Epithelial cell of proximal tubule (primary cell): ENCODE measurements around the gene TCTN2. TPM values are rescaled to one million over a fixed set of nuclear protein-coding genes. Genes with fewer than 3 reads are reported as not detected.

Experiments used
- DNase-seq: peaks from one replicate; pipeline ENCODE4 v3.0.0-alpha.2; 2011; ENCODE audit warnings: low read depth
- H3K4me3 ChIP-seq: 2 replicates; pipeline ENCODE4 v1.5.1; 2011; ENCODE audit warnings: low read depth, mild to moderate bottlenecking, low read length
- CTCF ChIP-seq: conservative IDR thresholded peaks from 2 replicates; pipeline ENCODE4 v1.5.1; 2012; ENCODE audit warnings: low read depth, mild to moderate bottlenecking, low read length
- total RNA-seq: library from RNA; depleted of rRNA; stranded (reverse); fragments of >200 nt; gene quantifications from 2 replicates; pipeline ENCODE4 v1.2.3, GENCODE V29; 2015

TCTN2 gene
- total RNA-seq, 1 donor from 2014 or later: 9.9 TPM

- no peak for TF ChIP-seq CTCF
- H3K4me3 ChIP-seq: peak overlapping the region; percentile 86
- no peak for DNase-seq
These were observed 42.5 kb downstream of the TCTN2 start for GRCh38 chr12:123713398-123713797.

GRCh38 chr12:123713823-123714585, 43.1 kb downstream of the TCTN2 start:
- no peak for DNase-seq
- H3K4me3 ChIP-seq: no peak overlapping the region
- TF ChIP-seq CTCF: no peak

- DNase-seq: no peak
- no peak overlapping the region for H3K4me3 ChIP-seq
- no peak for TF ChIP-seq CTCF
These were observed 44.3 kb downstream of the TCTN2 start for GRCh38 chr12:123715195-123715594.

- TF ChIP-seq CTCF: no peak
- H3K4me3 ChIP-seq: no peak overlapping the region
- DNase-seq: no peak
These were observed 46.4 kb downstream of the TCTN2 start for GRCh38 chr12:123717350-123717749.

- no peak for DNase-seq
- no peak for TF ChIP-seq CTCF
- no peak overlapping the region for H3K4me3 ChIP-seq
These were observed 49.4 kb downstream of the TCTN2 start for GRCh38 chr12:123720141-123720814.

- no peak overlapping the region for H3K4me3 ChIP-seq
- TF ChIP-seq CTCF: no peak
- DNase-seq: no peak
These were observed 50.3 kb downstream of the TCTN2 start for GRCh38 chr12:123721245-123721644.

- no peak overlapping the region for H3K4me3 ChIP-seq
- no peak for TF ChIP-seq CTCF
- DNase-seq: no peak
These were observed 52.1 kb downstream of the TCTN2 start for GRCh38 chr12:123723011-123723410.
